Measurements from ENCODE around the gene C1QTNF1. TPM values are rescaled to one million over a fixed set of nuclear protein-coding genes. Genes with fewer than 3 reads are reported as not detected.

Gene C1QTNF1
- total and polyA plus RNA-seq, 2 experiments from 2014 or later, result 6.8 to 16.4 TPM

GRCh38 chr17:79023180-79023705 lies 726 bp upstream of the C1QTNF1 start:
- DNase-seq (ENCODE audit: low read depth in 1 of 2, low spot score in 1 of 2), result peak in 1 of 2 donors; percentile 76
- TF ChIP-seq CTCF (IDR thresholded peaks at IDR 0.05; ENCODE audit: low read depth, low read length), result no peak
- peaks cover 7% of the 10 kb centered on the region for H3K27me3 ChIP-seq
- no peaks in the 10 kb centered on the region for H3K36me3 ChIP-seq
- no peak overlapping the region for H3K27ac ChIP-seq
- no peaks in the 10 kb centered on the region for H3K9me3 ChIP-seq (ENCODE audit: low read depth)
- no peak overlapping the region for H3K4me3 ChIP-seq
- H3K4me1 ChIP-seq (ENCODE audit: low read depth), result peaks cover 56% of the 10 kb centered on the region

GRCh38 chr17:79024901-79025737 lies 1.1 kb downstream of the C1QTNF1 start:
- H3K27ac ChIP-seq, result no peak overlapping the region
- peak; percentile 48 to 49 for DNase-seq (ENCODE audit: low read depth in 1 of 2, low spot score in 1 of 2)
- peaks cover 46% of the 10 kb centered on the region for H3K4me1 ChIP-seq (ENCODE audit: low read depth)
- H3K36me3 ChIP-seq, result no peaks in the 10 kb centered on the region
- peaks cover 21% of the 10 kb centered on the region for H3K27me3 ChIP-seq
- peak overlapping the region; percentile 42 for H3K4me3 ChIP-seq
- no peaks in the 10 kb centered on the region for H3K9me3 ChIP-seq (ENCODE audit: low read depth)
- no peak for TF ChIP-seq CTCF (IDR thresholded peaks at IDR 0.05; ENCODE audit: low read depth, low read length)

GRCh38 chr17:79026376-79027273 lies 2.7 kb downstream of the C1QTNF1 start:
- Histone ChIP-seq H3K4me3 (no peak overlapping the region), H3K4me1 (ENCODE audit: low read depth) (peaks cover 41% of the 10 kb centered on the region), H3K27me3 (peaks cover 21% of the 10 kb centered on the region), H3K36me3 (no peaks in the 10 kb centered on the region), H3K27ac (peak overlapping the region; percentile 61), H3K9me3 (ENCODE audit: low read depth) (no peaks in the 10 kb centered on the region)
- TF ChIP-seq CTCF (IDR thresholded peaks at IDR 0.05; ENCODE audit: low read depth, low read length), result no peak
- peak in 1 of 2 donors; percentile 85 for DNase-seq (ENCODE audit: low read depth in 1 of 2, low spot score in 1 of 2)

GRCh38 chr17:79027274-79027924 lies 3.4 kb downstream of the C1QTNF1 start:
- TF ChIP-seq CTCF (IDR thresholded peaks at IDR 0.05; ENCODE audit: low read depth, low read length), result no peak
- no peaks in the 10 kb centered on the region for H3K36me3 ChIP-seq
- no peaks in the 10 kb centered on the region for H3K9me3 ChIP-seq (ENCODE audit: low read depth)
- peaks cover 41% of the 10 kb centered on the region for H3K4me1 ChIP-seq (ENCODE audit: low read depth)
- H3K27me3 ChIP-seq, result peaks cover 21% of the 10 kb centered on the region
- peak in 1 of 2 donors; percentile 77 for DNase-seq (ENCODE audit: low read depth in 1 of 2, low spot score in 1 of 2)
- peak overlapping the region; percentile 61 for H3K27ac ChIP-seq
- H3K4me3 ChIP-seq, result no peak overlapping the region

GRCh38 chr17:79027925-79028491 lies 4.0 kb downstream of the C1QTNF1 start:
- Histone ChIP-seq H3K36me3 (no peaks in the 10 kb centered on the region), H3K9me3 (ENCODE audit: low read depth) (no peaks in the 10 kb centered on the region), H3K4me1 (ENCODE audit: low read depth) (peaks cover 41% of the 10 kb centered on the region), H3K4me3 (no peak overlapping the region), H3K27ac (peak overlapping the region; percentile 61), H3K27me3 (peaks cover 21% of the 10 kb centered on the region)
- TF ChIP-seq CTCF (IDR thresholded peaks at IDR 0.05; ENCODE audit: low read depth, low read length), result no peak
- DNase-seq (ENCODE audit: low read depth in 1 of 2, low spot score in 1 of 2), result peak in 1 of 2 donors; percentile 89
